SK-N-SH (cell line): ENCODE measurements around the gene LDLRAD1. TPM values are rescaled to one million over a fixed set of nuclear protein-coding genes. Genes with fewer than 3 reads are reported as not detected.

ENCODE experiments used
- CTCF ChIA-PET: fragments of 300-600, 350-600 bp; formaldehyde crosslinking; extraction: SDS; loops from one replicate; lab custom pipeline; 2021; lab: Yijun Ruan, JAX
- POLR2A ChIA-PET: fragments of 350-600 bp; sonication (Branson Sonifier 250); formaldehyde crosslinking; extraction: SDS; loops from one replicate; lab custom pipeline; 2020; ENCODE audit warnings: antibody characterized with exemption, inconsistent platforms; lab: Yijun Ruan, JAX
- DNase-seq: peaks from one replicate; pipeline ENCODE4 v3.0.0; 2012
- H2AFZ ChIP-seq: fragments of 200-600 bp; sonication (generic); 2 replicates; pipeline ENCODE4 v1.8.1; 2016; ENCODE audit warnings: antibody characterized with exemption, mild to moderate bottlenecking, low read depth
- H3F3A ChIP-seq: fragments of 200-600 bp; sonication (generic); replicated peaks from 2 replicates; pipeline ENCODE3; 2016; ENCODE audit warnings: antibody characterized with exemption, mild to moderate bottlenecking; ENCODE audit not compliant: insufficient read depth
- H3K27ac ChIP-seq, 2 experiments: fragments of 200-500 bp in 1 of 2; fragments of 200-600 bp in 1 of 2; sonication (Bioruptor generic) in 1 of 2; sonication (generic), shearing (Covaris generic) in 1 of 2; 2 replicates each; pipeline versions ENCODE4 v1.5.1 to v1.6.1; 2014 to 2016; ENCODE audit warnings: low read depth in 2 of 2, inconsistent platforms in 1 of 2, low read length in 1 of 2, mild to moderate bottlenecking in 1 of 2, mixed read lengths in 1 of 2
- H3K27me3 ChIP-seq: fragments of 200-600 bp; sonication (generic), shearing (Covaris generic); 2 replicates; pipeline ENCODE4 v1.6.1; 2016; ENCODE audit warnings: mixed run types; ENCODE audit not compliant: insufficient read depth
- H3K36me3 ChIP-seq, 2 experiments: fragments of 200-500 bp in 1 of 2; fragments of 200-600 bp in 1 of 2; sonication (Bioruptor generic) in 1 of 2; sonication (generic) in 1 of 2; replicated peaks in 1 of 2; 2 replicates each; pipeline versions ENCODE3 to v1.5.1; 2014 to 2016; ENCODE audit warnings: low read length in 1 of 2, mild to moderate bottlenecking in 1 of 2; ENCODE audit not compliant: insufficient read depth in 2 of 2, control insufficient read depth in 1 of 2
- H3K4me1 ChIP-seq, 2 experiments: fragments of 200-500 bp in 1 of 2; fragments of 200-600 bp in 1 of 2; sonication (Bioruptor generic) in 1 of 2; sonication (generic), shearing (Covaris generic) in 1 of 2; 2 replicates each; pipeline versions ENCODE4 v1.5.1 to v1.6.1; 2014 to 2016; ENCODE audit warnings: low read depth in 1 of 2, low read length in 1 of 2, mixed run types in 1 of 2; ENCODE audit not compliant: insufficient read depth in 2 of 2, control insufficient read depth in 1 of 2
- H3K4me2 ChIP-seq: fragments of 200-600 bp; sonication (generic), shearing (Covaris generic); 2 replicates; pipeline ENCODE4 v1.6.1; 2017; ENCODE audit warnings: mixed run types
- H3K4me3 ChIP-seq, 2 experiments: fragments of 200-500 bp in 1 of 2; fragments of 200-600 bp in 1 of 2; sonication (Bioruptor generic) in 1 of 2; sonication (generic), shearing (Covaris generic) in 1 of 2; 2 replicates each; pipeline versions ENCODE4 v1.5.1 to v1.8.1; 2014 to 2016; ENCODE audit warnings: low read depth in 2 of 2, inconsistent platforms in 1 of 2, low read length in 1 of 2, mild to moderate bottlenecking in 1 of 2, mixed read lengths in 1 of 2, moderate library complexity in 1 of 2
- H3K79me2 ChIP-seq: fragments of 200-600 bp; sonication (generic); 2 replicates; pipeline ENCODE4 v1.8.1; 2017; ENCODE audit warnings: mild to moderate bottlenecking; ENCODE audit not compliant: insufficient read depth
- H3K9ac ChIP-seq: fragments of 200-600 bp; sonication (generic); 2 replicates; pipeline ENCODE4 v1.6.1; 2017; ENCODE audit warnings: mixed run types
- H3K9me2 ChIP-seq: fragments of 200-600 bp; sonication (generic); 2 replicates; pipeline ENCODE4 v1.6.1; 2017; ENCODE audit warnings: mixed run types
- H3K9me3 ChIP-seq: fragments of 200-600 bp; sonication (generic); 2 replicates; pipeline ENCODE4 v1.6.1; 2017; ENCODE audit warnings: mixed run types, mild to moderate bottlenecking, moderate library complexity
- H4K20me1 ChIP-seq: fragments of 200-600 bp; sonication (generic); 2 replicates; pipeline ENCODE4 v1.6.1; 2017; ENCODE audit warnings: mild to moderate bottlenecking, mixed run types; ENCODE audit not compliant: insufficient read depth
- CTCF ChIP-seq: fragments of 200-600 bp; sonication (generic); IDR thresholded peaks from 2 replicates; pipeline ENCODE4 v1.6.1; 2017; ENCODE audit warnings: antibody characterized with exemption, mild to moderate bottlenecking, moderate library complexity
- ELF1 ChIP-seq: IDR thresholded peaks from 2 replicates; pipeline ENCODE4 v1.4.0; 2012
- EP300 ChIP-seq, 2 experiments: IDR thresholded peaks; 2 replicates each; pipeline versions ENCODE4 v1.4.0 to v1.6.1; 2012; ENCODE audit warnings: borderline replicate concordance in 1 of 2, low read depth in 1 of 2, low read length in 1 of 2
- FOSL2 ChIP-seq: IDR thresholded peaks from 2 replicates; pipeline ENCODE4 v1.4.0; 2012; ENCODE audit warnings: low read depth, mild to moderate bottlenecking, moderate library complexity, borderline replicate concordance
- FOXJ3 ChIP-seq: sonication (generic); formaldehyde crosslinking; IDR thresholded peaks from 2 replicates; pipeline ENCODE4 v1.5.1; 2020; ENCODE audit warnings: mild to moderate bottlenecking, missing genetic modification reagents
- GABPA ChIP-seq: IDR thresholded peaks from 2 replicates; pipeline ENCODE4 v1.4.0; 2012; ENCODE audit warnings: low read depth, mild to moderate bottlenecking
- GATA2 ChIP-seq: sonication (generic); formaldehyde crosslinking; IDR thresholded peaks from 2 replicates; pipeline ENCODE4 v1.5.0; 2020; ENCODE audit warnings: mild to moderate bottlenecking, missing genetic modification reagents
- MXI1 ChIP-seq: IDR thresholded peaks from 2 replicates; pipeline ENCODE4 v1.6.1; 2012; ENCODE audit warnings: mild to moderate bottlenecking, low read depth, low read length, improper control_type of control experiment
- NFIC ChIP-seq: IDR thresholded peaks from 2 replicates; pipeline ENCODE4 v1.4.0; 2012; ENCODE audit warnings: borderline replicate concordance
- POLR2AphosphoS5 ChIP-seq: IDR thresholded peaks from 2 replicates; pipeline ENCODE4 v1.6.1; 2012; ENCODE audit warnings: low read depth, low read length
- RFX5 ChIP-seq: IDR thresholded peaks from 2 replicates; pipeline ENCODE4 v1.6.1; 2012; ENCODE audit warnings: mild to moderate bottlenecking, improper control_type of control experiment, low read length
- RXRA ChIP-seq: IDR thresholded peaks from 2 replicates; pipeline ENCODE4 v1.4.0; 2012; ENCODE audit warnings: low read depth, mild to moderate bottlenecking, borderline replicate concordance
- SIN3A ChIP-seq: IDR thresholded peaks from 2 replicates; pipeline ENCODE4 v1.6.1; 2012; ENCODE audit warnings: low read depth, mild to moderate bottlenecking, low read length, moderate library complexity, borderline replicate concordance
- SMC3 ChIP-seq: IDR thresholded peaks from 2 replicates; pipeline ENCODE4 v1.6.1; 2012; ENCODE audit warnings: low read depth, low read length, improper control_type of control experiment
- TCF12 ChIP-seq: IDR thresholded peaks from 2 replicates; pipeline ENCODE4 v1.4.0; 2012
- USF2 ChIP-seq: fragments of 150-350 bp; IDR thresholded peaks from 2 replicates; pipeline ENCODE4 v1.6.1; 2017; ENCODE audit warnings: antibody characterized with exemption, low read length, low read depth, borderline replicate concordance
- WGBS: methylation state at CpG from one replicate; pipeline ENCODE4 v1.1.6; 2017; ENCODE audit warnings: low lambda C conversion rate; 5-methylcytosine and 5-hydroxymethylcytosine counted together
- polyA plus RNA-seq, 3 experiments: library from polyadenylated mRNA; depleted of rRNA; stranded (reverse); fragments of >200 nt; gene quantifications; 2 replicates each; pipeline ENCODE4 v1.2.3, GENCODE V29; 2012
- TF ChIP-seq, protein P1 (sequence below): IDR thresholded peaks from 2 replicates; pipeline ENCODE4; 2012
- TF ChIP-seq, protein P2 (sequence below): IDR thresholded peaks from 2 replicates; pipeline ENCODE4 v1.6.1; 2012; ENCODE audit warnings: mild to moderate bottlenecking, low read depth, low read length, moderate library complexity
- TF ChIP-seq, protein P3 (sequence below): IDR thresholded peaks from 2 replicates; pipeline ENCODE4 v1.4.0; 2012; ENCODE audit warnings: low read depth, borderline replicate concordance

Gene LDLRAD1
- polyA plus RNA-seq, 1 of the 3 experiments (the other 2 are of a cell fraction): not detected

DNA sequence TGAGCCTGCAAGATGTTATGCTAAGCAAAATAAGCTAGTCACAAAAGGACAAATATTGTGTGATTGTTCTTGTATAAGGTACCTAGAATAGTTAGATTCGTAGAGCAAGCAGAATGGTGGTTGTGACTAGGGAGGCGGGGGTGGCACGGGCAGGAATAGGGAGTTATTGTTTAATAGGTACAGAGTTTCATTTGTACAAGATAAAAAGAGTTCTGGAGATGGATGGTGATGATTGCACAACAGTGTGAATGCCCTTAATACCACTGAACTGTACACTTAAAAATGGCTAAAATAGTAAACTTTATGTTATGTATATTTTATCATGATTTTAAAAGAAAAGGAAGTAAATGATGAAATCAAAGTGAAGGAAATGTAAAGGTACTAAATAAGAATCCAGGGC, 51.2 kb downstream of the LDLRAD1 start (continued):
- no peak for TF ChIP-seq CTCF

GRCh38 chr1:53964109-53964508, 53.9 kb downstream of the LDLRAD1 start:
- no peak for DNase-seq
- Histone ChIP-seq H3F3A (peaks cover 4% of the 10 kb centered on the region), H3K27ac (no peak overlapping the region), H3K9ac (no peak overlapping the region), H3K27me3 (no peaks in the 10 kb centered on the region), H3K79me2 (peaks cover 2% of the 10 kb centered on the region; the same call in 1 of the 2 replicates), H3K4me3 (no peak overlapping the region), H3K9me2 (no peaks in the 10 kb centered on the region), H3K4me1 (no peaks in the 10 kb centered on the region), H3K9me3 (no peaks in the 10 kb centered on the region), H3K36me3 (peaks cover 58 to 74% of the 10 kb centered on the region in 2 experiments), H4K20me1 (no peaks in the 10 kb centered on the region), H2AFZ (no peak overlapping the region), H3K4me2 (no peak overlapping the region)
- ChIA-PET POLR2A (no interaction called here), CTCF (interaction anchor here (0.9 to 1.6 kb wide), 2 partner anchors 14 to 103 kb away, joined by 3 to 6 read pairs; no protein-coding TSS in a partner anchor)
- 89% methylated on average over 5 of the region's 5 CpGs for WGBS
- no peak for TF ChIP-seq TCF12
- no peak for TF ChIP-seq ELF1
- TF ChIP-seq, protein P1, sequence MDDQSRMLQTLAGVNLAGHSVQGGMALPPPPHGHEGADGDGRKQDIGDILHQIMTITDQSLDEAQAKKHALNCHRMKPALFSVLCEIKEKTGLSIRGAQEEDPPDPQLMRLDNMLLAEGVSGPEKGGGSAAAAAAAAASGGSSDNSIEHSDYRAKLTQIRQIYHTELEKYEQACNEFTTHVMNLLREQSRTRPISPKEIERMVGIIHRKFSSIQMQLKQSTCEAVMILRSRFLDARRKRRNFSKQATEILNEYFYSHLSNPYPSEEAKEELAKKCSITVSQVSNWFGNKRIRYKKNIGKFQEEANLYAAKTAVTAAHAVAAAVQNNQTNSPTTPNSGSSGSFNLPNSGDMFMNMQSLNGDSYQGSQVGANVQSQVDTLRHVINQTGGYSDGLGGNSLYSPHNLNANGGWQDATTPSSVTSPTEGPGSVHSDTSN: no peak
- TF ChIP-seq CTCF: no peak
- TF ChIP-seq SMC3: no peak
- no peak for TF ChIP-seq POLR2AphosphoS5
- TF ChIP-seq, protein P2, sequence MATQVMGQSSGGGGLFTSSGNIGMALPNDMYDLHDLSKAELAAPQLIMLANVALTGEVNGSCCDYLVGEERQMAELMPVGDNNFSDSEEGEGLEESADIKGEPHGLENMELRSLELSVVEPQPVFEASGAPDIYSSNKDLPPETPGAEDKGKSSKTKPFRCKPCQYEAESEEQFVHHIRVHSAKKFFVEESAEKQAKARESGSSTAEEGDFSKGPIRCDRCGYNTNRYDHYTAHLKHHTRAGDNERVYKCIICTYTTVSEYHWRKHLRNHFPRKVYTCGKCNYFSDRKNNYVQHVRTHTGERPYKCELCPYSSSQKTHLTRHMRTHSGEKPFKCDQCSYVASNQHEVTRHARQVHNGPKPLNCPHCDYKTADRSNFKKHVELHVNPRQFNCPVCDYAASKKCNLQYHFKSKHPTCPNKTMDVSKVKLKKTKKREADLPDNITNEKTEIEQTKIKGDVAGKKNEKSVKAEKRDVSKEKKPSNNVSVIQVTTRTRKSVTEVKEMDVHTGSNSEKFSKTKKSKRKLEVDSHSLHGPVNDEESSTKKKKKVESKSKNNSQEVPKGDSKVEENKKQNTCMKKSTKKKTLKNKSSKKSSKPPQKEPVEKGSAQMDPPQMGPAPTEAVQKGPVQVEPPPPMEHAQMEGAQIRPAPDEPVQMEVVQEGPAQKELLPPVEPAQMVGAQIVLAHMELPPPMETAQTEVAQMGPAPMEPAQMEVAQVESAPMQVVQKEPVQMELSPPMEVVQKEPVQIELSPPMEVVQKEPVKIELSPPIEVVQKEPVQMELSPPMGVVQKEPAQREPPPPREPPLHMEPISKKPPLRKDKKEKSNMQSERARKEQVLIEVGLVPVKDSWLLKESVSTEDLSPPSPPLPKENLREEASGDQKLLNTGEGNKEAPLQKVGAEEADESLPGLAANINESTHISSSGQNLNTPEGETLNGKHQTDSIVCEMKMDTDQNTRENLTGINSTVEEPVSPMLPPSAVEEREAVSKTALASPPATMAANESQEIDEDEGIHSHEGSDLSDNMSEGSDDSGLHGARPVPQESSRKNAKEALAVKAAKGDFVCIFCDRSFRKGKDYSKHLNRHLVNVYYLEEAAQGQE: no peak
- TF ChIP-seq GATA2 (CRISPR knock-in tag): no peak
- TF ChIP-seq NFIC: no peak
- no peak for TF ChIP-seq RFX5
- TF ChIP-seq, protein P3, sequence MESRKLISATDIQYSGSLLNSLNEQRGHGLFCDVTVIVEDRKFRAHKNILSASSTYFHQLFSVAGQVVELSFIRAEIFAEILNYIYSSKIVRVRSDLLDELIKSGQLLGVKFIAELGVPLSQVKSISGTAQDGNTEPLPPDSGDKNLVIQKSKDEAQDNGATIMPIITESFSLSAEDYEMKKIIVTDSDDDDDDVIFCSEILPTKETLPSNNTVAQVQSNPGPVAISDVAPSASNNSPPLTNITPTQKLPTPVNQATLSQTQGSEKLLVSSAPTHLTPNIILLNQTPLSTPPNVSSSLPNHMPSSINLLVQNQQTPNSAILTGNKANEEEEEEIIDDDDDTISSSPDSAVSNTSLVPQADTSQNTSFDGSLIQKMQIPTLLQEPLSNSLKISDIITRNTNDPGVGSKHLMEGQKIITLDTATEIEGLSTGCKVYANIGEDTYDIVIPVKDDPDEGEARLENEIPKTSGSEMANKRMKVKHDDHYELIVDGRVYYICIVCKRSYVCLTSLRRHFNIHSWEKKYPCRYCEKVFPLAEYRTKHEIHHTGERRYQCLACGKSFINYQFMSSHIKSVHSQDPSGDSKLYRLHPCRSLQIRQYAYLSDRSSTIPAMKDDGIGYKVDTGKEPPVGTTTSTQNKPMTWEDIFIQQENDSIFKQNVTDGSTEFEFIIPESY: no peak
- TF ChIP-seq FOSL2: no peak
- TF ChIP-seq USF2: no peak
- TF ChIP-seq SIN3A: no peak
- TF ChIP-seq MXI1: no peak
- TF ChIP-seq RXRA: no peak
- TF ChIP-seq GABPA: no peak
- TF ChIP-seq EP300 (IDR thresholded peaks at IDR 0.05; ENCODE audit: borderline replicate concordance in 1 of 2, low read depth in 1 of 2, low read length in 1 of 2): no peak
- no peak for TF ChIP-seq FOXJ3 (CRISPR knock-in tag)
